Brain pericyte (primary cell): ENCODE measurements around the gene KIRREL3.

ENCODE experiments used
- DNase-seq: peaks from one replicate; pipeline ENCODE4 v3.0.0-alpha.2; 2012; ENCODE audit warnings: low read depth, low spot score

KIRREL3 gene

DNA sequence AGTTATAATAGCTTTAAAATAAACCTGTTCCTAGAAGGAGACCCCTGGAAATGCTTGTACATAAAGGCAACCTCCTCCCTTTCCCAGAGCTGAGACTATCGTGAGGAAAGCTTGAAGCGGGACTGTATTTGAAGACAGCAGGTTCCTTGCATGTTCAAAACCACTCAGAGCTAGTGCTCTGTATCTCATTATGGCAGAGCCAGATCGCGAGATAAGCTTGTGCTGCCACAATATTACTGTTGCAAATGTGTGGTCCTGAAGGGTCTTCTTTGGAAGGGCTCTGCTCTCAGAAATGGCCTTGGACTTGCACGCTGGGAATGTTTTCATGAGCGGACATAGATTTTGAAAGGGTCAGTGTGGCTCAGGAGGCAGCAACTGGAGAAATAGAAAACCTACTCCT is 168.2 kb downstream of the KIRREL3 start:
- no peak for DNase-seq

- DNase-seq: no peak
Measured at GRCh38 chr11:126830216-126830806, 170.3 kb downstream of the KIRREL3 start.

GRCh38 chr11:126829716-126830115 is 170.9 kb downstream of the KIRREL3 start:
- DNase-seq: no peak

DNA sequence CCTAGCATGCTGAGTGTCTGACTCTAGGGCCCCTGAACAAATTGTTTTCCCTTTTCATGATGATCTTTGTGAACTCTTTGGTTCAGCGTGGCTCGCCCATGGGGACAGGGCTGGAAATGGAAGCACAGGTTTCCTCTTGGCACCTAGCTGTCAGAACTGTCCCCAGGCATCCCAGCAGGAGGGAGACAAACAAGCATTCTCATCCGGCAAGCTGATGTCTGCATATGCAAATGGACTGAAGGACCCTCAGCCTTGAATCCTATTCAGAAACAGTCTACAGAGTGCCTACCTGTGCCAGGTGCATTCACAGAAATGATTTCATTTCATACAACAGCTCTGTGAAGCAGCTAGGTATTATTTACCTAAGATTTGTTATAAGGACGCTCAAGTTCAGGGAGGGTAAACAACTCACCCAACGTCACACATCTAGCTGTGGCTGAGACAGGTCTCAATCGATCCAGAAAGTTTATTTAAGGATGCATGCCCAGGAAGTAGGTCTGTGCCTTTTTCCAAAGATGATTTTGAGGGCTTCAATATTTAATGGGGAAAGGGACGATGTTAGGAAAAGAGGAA is 176.4 kb downstream of the KIRREL3 start:
- DNase-seq: no peak

GRCh38 chr11:126823274-126823673 is 177.3 kb downstream of the KIRREL3 start:
- no peak for DNase-seq

DNA sequence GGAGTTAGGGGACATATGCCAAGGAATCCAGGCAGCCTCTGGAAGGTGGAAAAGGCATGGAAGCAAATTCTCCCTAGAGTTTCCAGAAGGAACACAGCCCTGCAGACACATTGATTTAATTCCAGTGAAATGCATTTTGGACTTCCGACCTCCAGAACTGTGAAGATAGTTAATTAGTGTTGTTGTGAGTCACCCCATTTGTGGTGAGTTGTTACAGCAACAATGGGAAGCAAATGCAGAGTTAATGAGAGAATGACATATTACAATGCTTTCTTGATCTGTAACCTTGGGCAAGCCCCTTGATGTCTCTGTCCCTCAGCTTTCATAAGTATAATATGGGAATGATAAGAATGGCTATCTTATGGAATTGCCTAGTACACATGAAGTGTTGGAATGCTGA is 178.7 kb downstream of the KIRREL3 start:
- DNase-seq: no peak

- no peak for DNase-seq
Measured at GRCh38 chr11:126819194-126819593, 181.4 kb downstream of the KIRREL3 start.

GRCh38 chr11:126817523-126818450 is 182.8 kb downstream of the KIRREL3 start:
- no peak for DNase-seq

DNA sequence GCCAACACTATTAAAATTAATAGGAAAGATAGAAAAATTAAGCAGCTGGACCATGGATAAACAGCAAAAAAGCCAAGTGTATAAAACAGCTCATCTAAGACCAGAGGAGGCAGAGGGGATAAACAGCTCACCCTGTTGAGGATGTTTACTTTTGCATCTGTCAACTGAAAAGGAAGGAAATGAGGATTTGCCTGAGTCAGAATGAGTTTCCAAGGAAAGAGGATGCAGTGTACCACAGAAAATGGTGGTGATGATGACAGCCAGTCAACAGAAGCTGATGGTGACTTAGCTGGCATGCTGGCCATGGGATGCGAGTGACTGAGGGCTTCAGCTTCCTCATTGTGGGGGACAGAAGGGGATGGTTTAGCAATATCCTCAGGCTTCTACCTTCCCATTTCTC is 183.5 kb downstream of the KIRREL3 start:
- no peak for DNase-seq

DNA sequence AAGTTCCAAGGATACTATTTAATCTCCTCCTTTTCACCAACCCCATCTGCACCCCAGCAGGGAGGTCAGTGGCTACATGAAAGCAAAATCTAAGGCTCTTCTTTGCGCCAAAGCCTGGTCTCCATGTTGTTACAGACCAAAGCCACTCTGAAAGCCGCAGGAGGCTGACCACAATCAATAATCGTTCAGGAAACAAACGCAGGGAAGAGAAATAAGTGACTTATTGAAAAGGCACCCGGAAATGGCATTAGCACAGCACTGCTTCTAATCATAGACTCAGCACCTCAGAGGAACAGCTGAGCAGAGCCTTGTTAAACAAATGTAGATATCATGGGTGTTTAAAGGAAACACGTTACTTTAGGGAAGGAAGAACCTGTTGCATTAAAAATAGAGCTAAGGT is 183.9 kb downstream of the KIRREL3 start:
- no peak for DNase-seq

DNA sequence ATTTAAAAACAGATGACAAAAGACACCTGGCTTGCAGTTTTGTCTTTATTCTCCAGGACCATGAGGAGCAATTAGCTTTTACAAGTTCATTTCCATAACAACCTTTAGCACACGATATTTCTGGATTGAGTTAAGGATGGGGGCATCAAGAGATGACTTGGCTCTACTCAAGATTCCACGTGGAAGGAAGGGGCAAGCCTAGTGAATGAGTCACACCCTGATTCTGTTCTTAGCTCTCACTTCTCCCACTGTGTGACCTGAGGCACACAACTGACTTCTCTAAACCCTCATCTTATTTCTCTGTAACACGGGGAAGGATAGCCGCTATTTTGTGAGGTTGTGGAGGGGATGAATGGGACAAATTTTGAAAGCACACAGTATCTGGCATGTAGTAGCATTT is 185.5 kb downstream of the KIRREL3 start:
- DNase-seq: no peak

DNA sequence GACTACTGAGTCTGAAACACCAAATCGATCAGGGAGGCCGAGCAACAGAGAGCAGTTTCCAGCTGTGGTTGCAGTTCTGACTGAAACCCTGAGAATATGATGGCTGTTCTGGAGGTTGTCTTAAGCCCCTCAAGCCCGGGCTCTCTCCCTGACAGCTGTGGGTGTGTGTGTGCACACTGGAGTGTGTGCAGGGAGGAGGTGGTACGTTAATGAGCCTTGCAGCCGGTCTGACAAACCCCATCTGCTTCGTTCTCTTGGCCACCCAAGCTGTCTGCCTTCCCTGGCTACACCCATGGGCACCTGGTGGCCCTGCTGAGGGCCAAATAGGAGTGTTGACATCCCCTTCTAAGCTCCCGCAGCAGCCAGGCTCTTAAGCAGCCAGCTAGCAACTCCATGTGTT is 189.8 kb downstream of the KIRREL3 start:
- no peak for DNase-seq

DNA sequence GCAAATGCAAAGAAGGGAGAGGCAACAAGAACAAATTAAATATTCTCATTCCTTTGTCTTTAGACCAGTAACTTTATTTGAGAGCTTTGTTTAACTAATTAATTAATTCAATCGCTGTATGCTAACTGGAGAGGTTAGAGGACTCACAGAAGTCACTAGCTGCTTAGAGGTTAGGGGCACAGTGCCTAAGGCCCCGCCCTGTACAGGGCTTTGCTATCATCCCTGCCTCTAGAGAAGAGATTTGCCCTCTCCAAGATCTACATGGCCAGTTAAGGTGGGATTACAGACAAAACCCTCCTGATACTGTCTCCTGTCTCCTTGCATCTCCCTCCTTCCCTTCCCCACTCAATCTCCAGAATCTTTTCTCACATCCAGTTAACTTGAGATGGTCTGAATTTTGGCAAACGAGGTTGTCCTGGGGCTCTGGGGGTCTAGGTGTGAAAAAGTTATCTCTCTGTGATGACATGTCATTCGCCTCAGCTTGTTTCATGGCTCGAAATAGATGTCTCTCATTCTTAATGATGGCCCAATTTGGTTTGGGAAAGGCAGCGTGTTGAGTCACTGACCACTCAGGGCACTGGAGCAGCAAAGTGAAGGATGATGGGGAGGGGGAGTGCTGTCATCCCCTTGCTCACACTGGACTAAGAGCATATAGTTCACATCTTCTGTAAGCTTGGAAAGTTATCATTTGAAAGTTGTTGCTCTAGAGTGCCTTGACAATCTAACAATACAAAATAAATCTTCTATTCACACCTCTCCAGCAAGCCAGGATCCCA is 190.9 kb downstream of the KIRREL3 start:
- no peak for DNase-seq

GRCh38 chr11:126808836-126809235 is 191.7 kb downstream of the KIRREL3 start:
- peak; percentile 13 for DNase-seq

GRCh38 chr11:126808296-126808695 is 192.3 kb downstream of the KIRREL3 start:
- no peak for DNase-seq

GRCh38 chr11:126805870-126806269 is 194.7 kb downstream of the KIRREL3 start:
- DNase-seq: no peak

- no peak for DNase-seq
Measured at GRCh38 chr11:126804363-126804762, 196.2 kb downstream of the KIRREL3 start.

DNA sequence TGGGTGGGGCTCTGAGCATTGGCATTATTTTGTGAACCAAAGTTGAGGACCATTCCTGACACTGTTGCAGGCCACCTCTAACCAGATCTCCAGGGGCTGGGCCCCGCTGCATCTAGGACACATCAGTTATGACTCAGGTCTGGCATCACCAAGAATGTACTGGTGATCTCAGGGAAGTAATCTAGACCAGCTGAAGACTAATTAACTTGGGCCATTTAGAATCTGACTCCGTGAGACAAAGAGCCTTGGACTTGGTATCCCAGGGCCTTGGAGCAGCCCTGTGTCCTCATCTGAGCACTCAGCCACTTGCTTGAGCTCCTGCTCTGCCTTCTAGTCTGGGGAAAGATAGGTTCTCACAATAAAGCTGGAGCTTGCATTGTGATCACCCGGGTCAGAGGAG is 200.6 kb downstream of the KIRREL3 start:
- DNase-seq: no peak

GRCh38 chr11:126797457-126798169 is 203.0 kb downstream of the KIRREL3 start:
- no peak for DNase-seq

DNA sequence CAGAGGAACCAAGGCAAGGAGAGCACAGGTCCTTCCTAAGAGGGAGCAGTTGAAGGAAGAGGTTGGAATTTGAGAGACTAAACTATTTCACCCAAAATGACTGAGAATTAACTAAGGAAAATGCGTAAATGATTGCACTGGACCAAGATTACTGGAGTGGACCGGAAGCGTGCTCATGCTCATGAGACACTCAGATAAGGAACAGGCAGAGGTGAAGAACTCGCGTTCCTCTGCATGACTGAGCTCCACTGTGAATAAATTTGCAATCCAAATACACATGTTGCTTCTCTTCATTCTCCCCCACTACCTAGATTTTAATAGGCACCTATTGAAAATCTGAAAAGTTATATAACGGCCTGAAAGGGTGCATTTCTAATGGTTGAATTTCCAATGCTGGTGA is 207.0 kb downstream of the KIRREL3 start:
- DNase-seq: no peak

- DNase-seq: no peak
Measured at GRCh38 chr11:126791991-126792390, 208.6 kb downstream of the KIRREL3 start.
